BLaER1 treated with 17β-estradiol and CSF1 and Interleukin-3, amounts not matched to agents 10 nM and 100 nM (cell line): ENCODE measurements around the gene MAN1C1.

Source experiments
- H3K27ac ChIP-seq, 11 experiments: shearing (Covaris generic); formaldehyde crosslinking; 2 replicates each; pipeline ENCODE4 v1.8.1; 2022
- H3K27me3 ChIP-seq, 11 experiments: shearing (Covaris generic); formaldehyde crosslinking; 2 replicates each; pipeline ENCODE4 v1.8.1; 2022
- H3K36me3 ChIP-seq, 11 experiments: shearing (Covaris generic); formaldehyde crosslinking; 2 replicates each; pipeline ENCODE4 v1.8.1; 2022
- H3K4me1 ChIP-seq, 10 experiments: shearing (Covaris generic); formaldehyde crosslinking; 2 replicates each; pipeline ENCODE4 v1.8.1; 2022
- H3K4me2 ChIP-seq, 11 experiments: shearing (Covaris generic); formaldehyde crosslinking; 2 replicates each; pipeline ENCODE4 v1.8.1; 2022
- H3K4me3 ChIP-seq, 10 experiments: shearing (Covaris generic); formaldehyde crosslinking; 2 replicates each; pipeline ENCODE4 v1.8.1; 2022
- H3K9ac ChIP-seq, 11 experiments: shearing (Covaris generic); formaldehyde crosslinking; 2 replicates each; pipeline ENCODE4 v1.8.1; 2022
- H3K9me3 ChIP-seq, 11 experiments: shearing (Covaris generic); formaldehyde crosslinking; replicated peaks in 1 of 11; 2 replicates each; pipeline ENCODE4 v1.8.1; 2022
- H4K20me1 ChIP-seq, 11 experiments: shearing (Covaris generic); formaldehyde crosslinking; 2 replicates each; pipeline ENCODE4 v1.8.1; 2022
- Cebpa-rat ChIP-seq, 11 experiments: shearing (Covaris generic); IDR thresholded peaks; 2 replicates each; pipeline ENCODE4 v1.8.1; 2022

MAN1C1 gene

DNA sequence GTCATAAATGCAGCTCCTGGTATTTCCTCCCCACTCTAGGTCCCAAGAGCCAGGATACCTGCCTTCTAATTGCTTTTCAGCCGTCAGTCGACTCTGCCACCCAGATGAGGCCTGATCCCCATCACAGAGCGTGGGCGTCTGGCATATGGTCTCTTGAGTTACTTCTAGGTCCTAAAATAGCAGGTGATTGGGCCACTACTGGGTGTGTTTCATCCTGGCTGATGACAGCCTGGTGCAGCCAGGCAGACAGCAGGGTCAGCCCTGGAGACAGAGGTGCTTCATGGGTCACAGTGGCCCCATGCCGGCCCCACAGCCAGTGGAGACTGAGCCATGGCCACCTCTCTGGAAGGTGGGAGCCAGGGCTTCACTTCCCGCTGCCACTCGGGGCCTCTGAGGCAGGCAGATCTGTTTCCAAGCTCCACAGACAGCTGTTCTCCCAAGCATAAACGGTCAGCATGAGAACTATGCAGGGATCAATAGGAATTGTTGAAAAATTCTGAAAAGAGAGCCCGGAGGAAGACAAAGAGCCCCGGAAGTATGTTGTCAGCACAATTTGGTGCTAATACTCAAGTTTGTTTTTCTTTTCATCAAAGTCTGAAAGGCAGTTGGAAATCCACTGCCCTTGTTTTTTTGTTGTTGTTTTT, 83.0 kb downstream of the MAN1C1 start:
- TF ChIP-seq Cebpa-rat (IDR thresholded peaks at IDR 0.05): no peak
- Histone ChIP-seq H3K4me1 (peaks cover 0 to 75% (median 20%) of the 10 kb centered on the region in 10 experiments; a peak in 18 of 20 replicates), H3K4me2 (peak overlapping the region in 8 of 11 experiments; percentile 1 to 54 (median 25); a peak in 12 of 22 replicates), H3K36me3 (no peaks in the 10 kb centered on the region), H4K20me1 (no peaks in the 10 kb centered on the region; a peak in 1 of 22 replicates), H3K9me3 (peaks cover 0 to 7% (median 0%) of the 10 kb centered on the region in 11 experiments; a peak in 4 of 22 replicates), H3K27ac (no peak overlapping the region), H3K4me3 (no peak overlapping the region), H3K27me3 (no peaks in the 10 kb centered on the region), H3K9ac (no peak overlapping the region)

DNA sequence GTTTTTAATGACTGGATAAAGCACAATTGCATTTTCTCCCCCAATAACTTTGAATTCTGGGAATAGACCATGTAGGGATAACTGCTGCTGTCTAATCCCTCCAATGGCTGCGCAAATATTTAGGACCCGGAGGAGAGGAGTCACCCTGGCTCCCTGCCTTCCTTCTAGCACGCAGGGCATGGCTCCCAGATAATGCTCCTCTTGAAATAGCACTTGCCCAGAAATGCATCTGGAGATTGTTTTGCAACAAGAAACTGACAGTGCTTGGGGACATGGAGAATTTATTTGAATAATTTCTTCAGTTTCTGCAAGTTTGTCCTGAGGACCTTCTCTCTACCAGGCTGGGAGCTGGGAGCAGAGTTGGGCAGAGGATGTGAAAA, 83.5 kb downstream of the MAN1C1 start:
- no peak overlapping the region for H3K9ac ChIP-seq
- H3K27me3 ChIP-seq: no peaks in the 10 kb centered on the region
- no peaks in the 10 kb centered on the region for H3K36me3 ChIP-seq
- no peak overlapping the region for H3K27ac ChIP-seq
- H4K20me1 ChIP-seq: no peaks in the 10 kb centered on the region; a peak in 1 of 22 replicates
- peak overlapping the region in 2 of 11 experiments; percentile 48 to 54; a peak in 2 of 22 replicates for H3K4me2 ChIP-seq
- H3K9me3 ChIP-seq: peaks cover 0 to 7% (median 0%) of the 10 kb centered on the region in 11 experiments; a peak in 4 of 22 replicates
- no peak overlapping the region for H3K4me3 ChIP-seq
- H3K4me1 ChIP-seq: peaks cover 0 to 75% (median 23%) of the 10 kb centered on the region in 10 experiments; a peak in 18 of 20 replicates
- no peak for TF ChIP-seq Cebpa-rat (IDR thresholded peaks at IDR 0.05)

DNA sequence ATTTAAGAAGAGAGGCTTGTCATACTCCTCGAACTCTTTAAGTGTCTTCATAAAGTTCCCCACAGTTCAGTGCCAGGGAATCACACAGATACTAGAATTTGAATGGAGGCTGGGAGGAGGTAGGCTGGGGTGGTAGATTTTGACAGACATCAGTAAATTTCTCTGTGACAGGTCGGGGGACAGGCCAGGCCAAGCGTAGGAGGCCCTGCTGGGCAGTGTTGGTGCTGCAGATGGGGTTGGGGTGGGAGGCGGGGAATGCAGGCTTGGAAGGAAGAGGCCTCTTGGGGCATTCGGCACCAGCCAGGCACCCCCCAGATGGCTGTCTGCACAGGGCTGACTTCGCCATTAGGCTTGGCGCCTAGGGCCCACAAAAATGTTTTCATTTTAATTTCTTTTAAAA, 84.0 kb downstream of the MAN1C1 start:
- H3K27me3 ChIP-seq: no peaks in the 10 kb centered on the region
- no peak overlapping the region for H3K4me3 ChIP-seq
- peaks cover 3 to 75% (median 24%) of the 10 kb centered on the region in 10 experiments for H3K4me1 ChIP-seq
- no peaks in the 10 kb centered on the region; a peak in 1 of 22 replicates for H4K20me1 ChIP-seq
- H3K4me2 ChIP-seq: peak overlapping the region in 5 of 11 experiments; percentile 1 to 13 (median 3); a peak in 1 of 22 replicates
- no peak overlapping the region for H3K27ac ChIP-seq
- no peaks in the 10 kb centered on the region for H3K36me3 ChIP-seq
- no peak for TF ChIP-seq Cebpa-rat (IDR thresholded peaks at IDR 0.05)
- H3K9ac ChIP-seq: no peak overlapping the region
- peaks cover 0 to 7% (median 0%) of the 10 kb centered on the region in 11 experiments; a peak in 4 of 22 replicates for H3K9me3 ChIP-seq

DNA sequence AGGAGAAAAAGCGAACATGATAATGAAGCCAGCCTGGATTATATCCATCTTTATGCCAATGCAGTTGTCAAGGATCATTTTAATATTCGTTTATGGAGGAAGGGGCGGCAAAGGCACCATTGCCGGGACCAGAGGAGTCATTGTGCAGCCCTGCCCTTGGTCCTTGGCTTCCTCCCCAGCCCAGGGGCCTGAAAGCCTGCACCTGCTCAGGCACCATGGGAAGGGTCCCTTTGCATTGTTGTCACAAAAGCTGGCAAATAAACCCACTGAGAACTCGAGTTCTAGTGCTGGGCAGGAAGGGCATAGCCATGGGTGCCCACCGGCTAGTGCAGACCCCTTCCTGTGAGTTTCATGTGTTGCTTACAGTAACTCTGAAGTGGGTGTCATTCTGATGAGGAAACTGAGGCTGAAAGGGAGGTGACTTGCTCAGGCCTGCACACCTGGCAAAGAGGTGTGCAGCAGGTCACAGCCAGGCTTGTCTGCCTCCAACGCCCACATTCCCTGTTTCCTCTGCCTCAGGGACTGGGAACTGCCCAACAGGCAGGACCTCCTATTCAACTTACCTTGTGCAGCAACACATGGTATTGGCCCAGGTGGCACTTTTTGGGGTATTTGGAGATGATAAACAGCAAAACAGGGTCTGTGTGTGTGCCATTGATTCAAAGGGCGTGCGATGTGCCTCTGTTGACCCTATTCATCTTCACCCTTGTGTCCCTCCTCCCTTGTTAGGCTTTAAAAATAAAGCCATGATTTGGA, 84.6 kb downstream of the MAN1C1 start:
- no peak overlapping the region for H3K4me3 ChIP-seq
- no peaks in the 10 kb centered on the region for H3K36me3 ChIP-seq
- peak overlapping the region in 5 of 11 experiments; percentile 1 to 13 (median 3); a peak in 1 of 22 replicates for H3K4me2 ChIP-seq
- TF ChIP-seq Cebpa-rat (IDR thresholded peaks at IDR 0.05): no peak
- H4K20me1 ChIP-seq: no peaks in the 10 kb centered on the region; a peak in 1 of 22 replicates
- H3K27ac ChIP-seq: no peak overlapping the region
- H3K9me3 ChIP-seq: peaks cover 0 to 7% (median 0%) of the 10 kb centered on the region in 11 experiments; a peak in 4 of 22 replicates
- no peaks in the 10 kb centered on the region for H3K27me3 ChIP-seq
- H3K4me1 ChIP-seq: peaks cover 9 to 75% (median 29%) of the 10 kb centered on the region in 10 experiments
- H3K9ac ChIP-seq: no peak overlapping the region

DNA sequence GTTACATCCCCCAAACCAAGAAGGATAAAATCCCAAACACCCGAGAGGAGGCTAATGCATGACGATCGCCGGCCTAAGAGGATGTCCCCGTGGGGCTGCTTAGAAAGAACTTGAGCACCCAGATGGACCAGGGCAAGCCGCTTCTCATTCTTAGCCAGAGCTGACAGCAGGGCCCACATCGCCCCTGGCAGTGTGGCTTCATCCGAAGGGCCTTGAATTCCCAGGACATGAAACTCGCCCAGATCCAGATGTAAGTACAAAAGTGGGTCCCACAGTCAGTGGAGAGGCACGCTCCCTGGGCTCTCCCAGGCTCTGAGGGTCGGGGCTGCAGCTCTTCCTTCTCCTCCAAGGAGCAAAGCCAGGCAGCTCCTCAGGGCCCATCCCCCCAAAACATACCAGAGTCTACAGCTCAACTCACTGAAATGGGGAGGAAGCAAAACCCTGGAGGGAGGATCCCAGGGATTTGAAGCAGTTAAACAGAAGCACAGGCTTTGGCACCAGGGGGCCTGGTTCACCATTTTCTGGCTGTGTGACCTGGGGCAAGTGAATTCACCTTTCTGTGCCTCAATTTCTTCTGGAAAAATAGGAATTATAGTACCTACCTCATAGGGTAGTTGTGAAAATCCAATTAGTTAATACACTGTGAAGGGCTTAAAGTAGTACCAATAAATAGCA, 85.6 kb downstream of the MAN1C1 start:
- no peak for TF ChIP-seq Cebpa-rat (IDR thresholded peaks at IDR 0.05)
- Histone ChIP-seq H3K27me3 (no peaks in the 10 kb centered on the region), H4K20me1 (no peaks in the 10 kb centered on the region; a peak in 1 of 22 replicates), H3K27ac (no peak overlapping the region; a peak in 1 of 22 replicates), H3K36me3 (no peaks in the 10 kb centered on the region), H3K4me3 (no peak overlapping the region), H3K9ac (no peak overlapping the region), H3K4me2 (peak overlapping the region in 1 of 11 experiments; percentile 85; a peak in 2 of 22 replicates), H3K9me3 (peaks cover 0 to 7% (median 0%) of the 10 kb centered on the region in 11 experiments; a peak in 4 of 22 replicates), H3K4me1 (peaks cover 15 to 76% (median 34%) of the 10 kb centered on the region in 10 experiments)

DNA sequence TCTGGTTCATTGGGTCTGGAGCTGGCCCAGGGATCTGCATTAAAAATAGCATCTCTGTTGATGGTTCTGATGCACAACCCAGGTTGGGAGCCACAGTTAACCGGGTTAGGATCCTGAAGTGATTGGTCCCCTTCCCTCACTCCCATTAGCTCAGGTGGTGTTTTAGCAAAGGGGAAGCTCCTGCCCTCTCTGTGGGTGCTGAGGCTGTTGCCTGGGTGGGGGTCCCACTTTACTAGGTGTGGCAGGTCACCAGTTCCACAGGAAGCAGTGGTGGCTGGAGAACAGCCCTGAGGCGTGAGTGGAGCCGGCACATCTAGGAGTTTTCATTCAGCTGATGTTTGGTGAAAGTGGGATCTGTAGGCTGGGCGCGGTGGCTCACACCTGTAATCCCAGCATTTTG, 86.5 kb downstream of the MAN1C1 start:
- peaks cover 0 to 7% (median 0%) of the 10 kb centered on the region in 11 experiments; a peak in 4 of 22 replicates for H3K9me3 ChIP-seq
- no peaks in the 10 kb centered on the region for H3K27me3 ChIP-seq

DNA sequence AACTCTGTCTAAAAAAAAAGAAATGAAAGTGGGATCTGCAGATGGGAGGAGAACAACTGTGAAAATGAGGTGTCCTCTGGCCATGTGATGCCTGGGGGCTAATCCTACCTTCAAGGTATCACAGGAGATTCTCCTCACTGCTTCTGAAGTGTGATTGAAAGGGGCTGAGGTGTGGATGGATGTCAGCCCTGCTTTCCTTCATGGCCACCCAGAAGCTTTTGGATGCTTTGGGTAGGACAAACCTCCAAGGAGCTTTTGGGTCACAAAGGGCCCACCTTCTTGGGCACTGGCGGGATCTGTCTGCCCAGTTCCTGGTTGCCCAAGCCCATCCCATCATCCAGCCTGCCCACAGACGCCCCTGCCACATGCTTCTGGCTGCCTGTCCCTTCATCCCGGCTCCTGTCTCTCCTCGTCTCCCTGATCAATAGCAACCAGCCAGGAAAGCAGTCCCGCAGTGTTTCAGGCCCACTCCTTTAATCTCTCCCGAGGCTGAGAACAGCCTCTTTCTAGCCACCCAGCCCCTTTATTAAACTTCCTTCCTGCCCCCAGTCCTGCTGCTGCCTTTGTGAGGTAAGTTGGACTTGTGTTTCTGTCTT, 87.2 kb downstream of the MAN1C1 start:
- Histone ChIP-seq H3K4me2 (peak overlapping the region; percentile 9 to 85 (median 35); a peak in 19 of 22 replicates), H3K27me3 (no peaks in the 10 kb centered on the region), H3K4me1 (peaks cover 15 to 80% (median 36%) of the 10 kb centered on the region in 10 experiments), H3K36me3 (no peaks in the 10 kb centered on the region), H3K9me3 (peaks cover 0 to 7% (median 0%) of the 10 kb centered on the region in 11 experiments; a peak in 4 of 22 replicates), H3K27ac (peak overlapping the region in 3 of 11 experiments; percentile 19 to 39 (median 19); a peak in 4 of 22 replicates), H3K9ac (no peak overlapping the region), H3K4me3 (no peak overlapping the region), H4K20me1 (no peaks in the 10 kb centered on the region; a peak in 1 of 22 replicates)
- TF ChIP-seq Cebpa-rat (IDR thresholded peaks at IDR 0.05): no peak

More for the DNA sequence above, 86.5 kb downstream of the MAN1C1 start:
- H3K36me3 ChIP-seq: no peaks in the 10 kb centered on the region
- H3K4me2 ChIP-seq: peak overlapping the region in 1 of 11 experiments; percentile 85; a peak in 2 of 22 replicates
- H4K20me1 ChIP-seq: no peaks in the 10 kb centered on the region; a peak in 1 of 22 replicates
- H3K9ac ChIP-seq: no peak overlapping the region
- no peak overlapping the region for H3K27ac ChIP-seq
- peaks cover 15 to 78% (median 34%) of the 10 kb centered on the region in 10 experiments for H3K4me1 ChIP-seq
- no peak overlapping the region for H3K4me3 ChIP-seq
- TF ChIP-seq Cebpa-rat (IDR thresholded peaks at IDR 0.05): no peak

DNA sequence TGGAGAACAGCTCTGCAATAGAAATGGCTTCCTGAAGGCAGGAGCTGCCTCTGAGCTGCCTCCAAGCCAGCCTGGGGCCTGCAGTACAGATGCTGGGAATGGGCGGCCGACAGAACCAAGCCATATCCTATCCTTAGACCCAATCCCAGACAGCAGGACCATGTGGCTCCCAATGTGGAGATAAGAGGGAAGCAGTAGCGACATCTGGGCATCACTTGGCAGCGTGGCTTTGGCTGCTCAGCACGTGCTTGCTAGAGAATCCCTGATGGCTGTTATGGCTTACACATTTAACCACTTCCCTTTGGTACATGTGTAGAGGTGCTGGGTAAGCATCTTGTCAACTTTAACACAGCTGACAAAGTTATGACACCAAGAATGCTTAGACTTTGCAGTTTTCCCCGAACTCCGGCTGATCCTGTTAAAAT, 87.7 kb downstream of the MAN1C1 start:
- TF ChIP-seq Cebpa-rat (IDR thresholded peaks at IDR 0.05): no peak
- Histone ChIP-seq H3K27ac (peak overlapping the region in 3 of 11 experiments; percentile 19 to 39 (median 19); a peak in 4 of 22 replicates), H3K27me3 (no peaks in the 10 kb centered on the region), H3K9me3 (peaks cover 0 to 7% (median 0%) of the 10 kb centered on the region in 11 experiments; a peak in 4 of 22 replicates), H4K20me1 (no peaks in the 10 kb centered on the region; a peak in 2 of 22 replicates), H3K4me2 (peak overlapping the region; percentile 9 to 85 (median 35); a peak in 19 of 22 replicates), H3K4me3 (no peak overlapping the region), H3K36me3 (no peaks in the 10 kb centered on the region), H3K4me1 (peaks cover 15 to 79% (median 34%) of the 10 kb centered on the region in 10 experiments), H3K9ac (0 out of 22 replicates have a peak overlapping the region, but pooled peaks of 1 of the 11 experiments have one; percentile 17)
